Testis (tissue), 2 donors: ENCODE data around the gene NEURL1B.

ENCODE experiments used
- POLR2A ChIP-seq: fragments of 450-650 bp; IDR thresholded peaks from one replicate; pipeline ENCODE4 v1.6.1; 2017; ENCODE audit warnings: antibody characterized with exemption, mild to moderate bottlenecking, moderate library complexity
- TF ChIP-seq, protein P1 (sequence below), 3 experiments: fragments of 450-650 bp in 2 of 3; fragments of 200-600 bp in 1 of 3; sonication (generic) in 1 of 3; IDR thresholded peaks; one replicate each; pipeline ENCODE4 v1.5.1; 2016 to 2019; ENCODE audit warnings: antibody characterized with exemption in 3 of 3, mild to moderate bottlenecking in 2 of 3, moderate library complexity in 1 of 3

DNA sequence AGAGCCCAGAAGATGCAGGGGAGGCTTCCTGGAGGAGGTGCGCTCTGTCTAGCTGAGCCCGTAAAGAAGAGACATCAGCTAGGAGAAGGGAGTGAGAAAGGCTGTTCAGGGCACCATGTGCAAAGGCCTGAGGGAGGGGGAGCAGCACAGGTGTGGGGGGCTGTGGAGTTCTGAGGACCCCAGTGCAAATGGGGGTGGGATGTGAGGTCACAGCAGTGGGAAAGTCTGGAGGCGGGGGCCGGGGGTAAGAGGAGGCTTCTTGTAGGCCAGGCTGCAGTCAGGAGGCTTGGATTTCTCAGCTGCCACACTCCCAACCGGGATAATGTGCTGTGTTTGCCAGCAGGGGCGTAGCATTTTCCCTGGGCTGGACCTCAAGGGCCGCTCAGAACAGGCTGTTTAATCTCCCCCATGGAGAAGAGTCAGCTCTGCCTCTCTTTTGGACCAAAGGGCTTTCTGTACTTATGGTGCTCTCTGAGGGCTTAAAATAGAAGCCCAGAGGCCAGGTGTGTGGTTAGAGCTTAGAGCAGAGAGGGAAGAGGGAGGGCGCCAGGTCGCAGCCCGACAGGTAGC lies 5.7 kb downstream of the NEURL1B start:
- TF ChIP-seq, protein P1, sequence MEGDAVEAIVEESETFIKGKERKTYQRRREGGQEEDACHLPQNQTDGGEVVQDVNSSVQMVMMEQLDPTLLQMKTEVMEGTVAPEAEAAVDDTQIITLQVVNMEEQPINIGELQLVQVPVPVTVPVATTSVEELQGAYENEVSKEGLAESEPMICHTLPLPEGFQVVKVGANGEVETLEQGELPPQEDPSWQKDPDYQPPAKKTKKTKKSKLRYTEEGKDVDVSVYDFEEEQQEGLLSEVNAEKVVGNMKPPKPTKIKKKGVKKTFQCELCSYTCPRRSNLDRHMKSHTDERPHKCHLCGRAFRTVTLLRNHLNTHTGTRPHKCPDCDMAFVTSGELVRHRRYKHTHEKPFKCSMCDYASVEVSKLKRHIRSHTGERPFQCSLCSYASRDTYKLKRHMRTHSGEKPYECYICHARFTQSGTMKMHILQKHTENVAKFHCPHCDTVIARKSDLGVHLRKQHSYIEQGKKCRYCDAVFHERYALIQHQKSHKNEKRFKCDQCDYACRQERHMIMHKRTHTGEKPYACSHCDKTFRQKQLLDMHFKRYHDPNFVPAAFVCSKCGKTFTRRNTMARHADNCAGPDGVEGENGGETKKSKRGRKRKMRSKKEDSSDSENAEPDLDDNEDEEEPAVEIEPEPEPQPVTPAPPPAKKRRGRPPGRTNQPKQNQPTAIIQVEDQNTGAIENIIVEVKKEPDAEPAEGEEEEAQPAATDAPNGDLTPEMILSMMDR (IDR thresholded peaks at IDR 0.05), result peak in 2 of 3 experiments; percentile 28 to 37
- no peak for TF ChIP-seq POLR2A
